OCI-LY7 (cell line): ENCODE data around the gene PHACTR1. TPM values are rescaled to one million over a fixed set of nuclear protein-coding genes. Genes with fewer than 3 reads are reported as not detected.

Experiments
- BruUV-seq: library from RNA; stranded (reverse); fragments of 400-500 nt; replicated peaks from 2 replicates; lab custom pipeline; 2021; lab: Mats Ljungman, UMichigan
- CTCF ChIA-PET: fragments of 300-600 bp; sonication (Branson Sonifier 250); formaldehyde crosslinking; loops from one replicate; lab custom pipeline; 2022; ENCODE audit warnings: antibody characterized with exemption; ENCODE audit not compliant: unreplicated experiment; lab: Charles Lee
- POLR2A ChIA-PET: fragments of 300-600 bp; sonication (Branson Sonifier 250); formaldehyde crosslinking; loops from one replicate; lab custom pipeline; 2022; ENCODE audit warnings: antibody characterized with exemption; lab: Charles Lee
- DNase-seq: peaks from one replicate; pipeline ENCODE4 v3.0.0-alpha.2; 2015; ENCODE audit warnings: low spot score
- H2AFZ ChIP-seq: fragments of 200-600 bp; sonication (generic), shearing (Covaris generic); 2 replicates; pipeline ENCODE4 v1.6.1; 2014; ENCODE audit warnings: mild to moderate bottlenecking, antibody characterized with exemption, low read length, moderate library complexity
- H3K27ac ChIP-seq: fragments of 200-600 bp; sonication (generic); 2 replicates; pipeline ENCODE4 v1.5.1; 2014; ENCODE audit warnings: mixed run types, low read depth, mild to moderate bottlenecking, moderate library complexity, low read length, inconsistent platforms; ENCODE audit not compliant: poor library complexity, severe bottlenecking
- H3K36me3 ChIP-seq: fragments of 200-600 bp; sonication (generic); 2 replicates; pipeline ENCODE4 v1.6.1; 2014; ENCODE audit warnings: mild to moderate bottlenecking, antibody characterized with exemption, low read length, moderate library complexity, mixed read lengths; ENCODE audit not compliant: insufficient read depth
- H3K4me1 ChIP-seq: fragments of 200-600 bp; sonication (generic); 2 replicates; pipeline ENCODE4 v1.5.1; 2014; ENCODE audit warnings: mild to moderate bottlenecking, low read length; ENCODE audit not compliant: insufficient read depth, poor library complexity, severe bottlenecking
- H3K4me2 ChIP-seq: fragments of 200-600 bp; sonication (generic); 2 replicates; pipeline ENCODE4 v1.6.1; 2014; ENCODE audit warnings: mild to moderate bottlenecking, low read length
- H3K4me3 ChIP-seq: fragments of 200-600 bp; sonication (generic); 2 replicates; pipeline ENCODE4 v1.5.1; 2014; ENCODE audit warnings: mild to moderate bottlenecking, low read depth, low read length; ENCODE audit not compliant: poor library complexity, severe bottlenecking
- H3K79me2 ChIP-seq: fragments of 200-600 bp; sonication (generic); 2 replicates; pipeline ENCODE4 v1.6.1; 2016; ENCODE audit warnings: low read depth, mild to moderate bottlenecking, low read length, moderate library complexity, mixed read lengths; ENCODE audit not compliant: insufficient read depth
- H3K9me2 ChIP-seq: fragments of 200-600 bp; sonication (generic); 2 replicates; pipeline ENCODE4 v1.6.1; 2016; ENCODE audit warnings: mild to moderate bottlenecking, low read length, mixed read lengths; ENCODE audit not compliant: insufficient read depth
- H3K9me3 ChIP-seq: fragments of 200-600 bp; sonication (generic); 2 replicates; pipeline ENCODE4 v1.6.1; 2014; ENCODE audit warnings: mild to moderate bottlenecking, mixed run types, low read length, mixed read lengths
- H4K20me1 ChIP-seq: fragments of 200-600 bp; sonication (generic); 2 replicates; pipeline ENCODE4 v1.6.1; 2014; ENCODE audit warnings: mild to moderate bottlenecking, antibody characterized with exemption, low read length, moderate library complexity, mixed read lengths; ENCODE audit not compliant: insufficient read depth
- CTCF ChIP-seq: fragments of 200-600 bp; sonication (generic); conservative IDR thresholded peaks from 2 replicates; pipeline ENCODE4 v1.5.1; 2014; ENCODE audit warnings: mild to moderate bottlenecking, antibody characterized with exemption, low read length, moderate library complexity, mixed read lengths
- EZH2phosphoT487 ChIP-seq: fragments of 200-600 bp; sonication (generic); IDR thresholded peaks from 2 replicates; pipeline ENCODE4 v1.6.1; 2018; ENCODE audit warnings: low read depth, borderline replicate concordance, mild to moderate bottlenecking, mixed run types, antibody characterized with exemption, low read length, moderate library complexity, mixed read lengths
- intact Hi-C: fragments of 100-400 bp; cut with micrococcal nuclease; formaldehyde crosslinking; loops from one replicate; pipeline ENCODE4 v1.10.0; 2022; ENCODE audit not compliant: unreplicated experiment
- total RNA-seq, 2 experiments: library from RNA; depleted of rRNA in 1 of 2; stranded (reverse); fragments of >200 nt in 1 of 2; shearing (Covaris generic) in 1 of 2; gene quantifications; 2 replicates each; pipeline ENCODE4 v1.2.3, GENCODE V29; 2014 to 2022

Gene PHACTR1
- total RNA-seq, 2 experiments from 2014 or later, result 25.1 to 46.6 TPM

DNA sequence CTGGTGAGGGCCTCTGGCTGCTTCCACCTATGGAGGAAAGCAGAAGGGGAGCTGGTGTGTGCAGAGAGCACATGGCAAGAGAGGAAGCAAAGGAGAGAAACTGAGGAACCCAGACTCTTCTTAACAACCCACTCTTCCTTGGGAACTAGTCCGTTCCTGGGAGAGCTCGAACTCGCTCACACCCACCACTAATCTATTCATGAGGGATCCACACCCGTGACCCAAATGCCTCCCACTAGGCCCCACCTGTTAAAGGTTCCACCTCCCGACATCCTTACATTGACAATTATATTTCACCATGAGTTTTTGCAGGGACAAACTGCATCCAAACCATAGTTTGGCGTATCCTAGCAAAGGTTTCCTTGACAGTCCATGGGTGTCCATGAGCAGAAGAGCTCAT lies 488.5 kb downstream of the PHACTR1 start:
- H3K4me2 ChIP-seq, result no peak overlapping the region
- DNase-seq, result no peak
- BruUV-seq, result no TSS peak
- intact Hi-C loops, result no loop called here
- no peaks in the 10 kb centered on the region for H3K9me3 ChIP-seq
- H3K79me2 ChIP-seq, result no peaks in the 10 kb centered on the region
- no peak for TF ChIP-seq CTCF
- TF ChIP-seq EZH2phosphoT487, result no peak
- H3K4me3 ChIP-seq, result no peak overlapping the region
- CTCF ChIA-PET, result no interaction called here
- H3K36me3 ChIP-seq, result no peaks in the 10 kb centered on the region
- H3K9me2 ChIP-seq, result no peaks in the 10 kb centered on the region
- H3K27ac ChIP-seq, result no peak overlapping the region
- H4K20me1 ChIP-seq, result no peaks in the 10 kb centered on the region
- POLR2A ChIA-PET, result no interaction called here
- H2AFZ ChIP-seq, result no peak overlapping the region
- H3K4me1 ChIP-seq, result no peaks in the 10 kb centered on the region

- ChIA-PET CTCF (interaction anchor here (0.6 kb wide), 1 partner anchor 116 kb away, joined by 3 read pairs; the partner anchor contains the start of gene TBC1D7), POLR2A (no interaction called here)
- Histone ChIP-seq H3K4me2 (no peak overlapping the region), H3K9me3 (no peaks in the 10 kb centered on the region), H4K20me1 (no peaks in the 10 kb centered on the region), H3K79me2 (no peaks in the 10 kb centered on the region), H2AFZ (no peak overlapping the region), H3K9me2 (no peaks in the 10 kb centered on the region), H3K4me3 (no peak overlapping the region), H3K4me1 (peaks cover 6% of the 10 kb centered on the region), H3K27ac (no peak overlapping the region), H3K36me3 (no peaks in the 10 kb centered on the region)
- TF ChIP-seq EZH2phosphoT487 (no peak), CTCF (no peak)
- no peak for DNase-seq
- intact Hi-C loops, result no loop called here
- BruUV-seq, result no TSS peak
Observed at GRCh38 chr6:13212096-13212495, 495.5 kb downstream of the PHACTR1 start.

DNA sequence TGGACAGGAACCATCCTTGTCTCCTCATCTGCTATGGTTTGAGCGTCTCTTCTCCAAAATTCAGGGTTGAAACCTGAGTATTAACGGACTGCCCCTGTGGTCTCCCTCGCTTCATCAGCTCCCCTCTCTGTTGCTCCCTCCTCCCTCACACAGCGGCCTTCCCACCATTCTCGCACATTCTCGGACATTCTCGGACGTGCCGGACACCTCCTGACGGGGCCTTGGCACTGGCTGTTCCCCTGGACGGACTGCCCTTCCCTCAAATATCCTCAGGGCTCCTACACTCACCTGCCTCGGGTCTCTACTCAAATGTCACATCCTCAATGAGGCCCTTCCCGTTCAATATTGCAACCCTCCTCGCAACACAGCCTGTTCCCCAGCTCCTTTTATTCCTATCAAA lies 496.0 kb downstream of the PHACTR1 start:
- H3K9me2 ChIP-seq, result no peaks in the 10 kb centered on the region
- no peak for DNase-seq
- POLR2A ChIA-PET, result no interaction called here
- no peaks in the 10 kb centered on the region for H3K36me3 ChIP-seq
- TF ChIP-seq EZH2phosphoT487, result no peak
- no peak for TF ChIP-seq CTCF
- H3K79me2 ChIP-seq, result no peaks in the 10 kb centered on the region
- H3K27ac ChIP-seq, result no peak overlapping the region
- peaks cover 10% of the 10 kb centered on the region for H3K4me1 ChIP-seq
- CTCF ChIA-PET, result no interaction called here
- no peak overlapping the region for H2AFZ ChIP-seq
- no peaks in the 10 kb centered on the region for H3K9me3 ChIP-seq
- intact Hi-C loops, result no loop called here
- H3K4me3 ChIP-seq, result no peak overlapping the region
- no peaks in the 10 kb centered on the region for H4K20me1 ChIP-seq
- BruUV-seq, result no TSS peak
- H3K4me2 ChIP-seq, result no peak overlapping the region
